GM12874 (cell line): ENCODE data around the gene USP20.

Experiments
- CTCF ChIP-seq: IDR thresholded peaks from 2 replicates; pipeline ENCODE4 v1.5.1; 2011; ENCODE audit warnings: low read depth, mild to moderate bottlenecking, control low read depth, low read length, moderate library complexity; ENCODE audit not compliant: insufficient read depth

USP20 gene

DNA sequence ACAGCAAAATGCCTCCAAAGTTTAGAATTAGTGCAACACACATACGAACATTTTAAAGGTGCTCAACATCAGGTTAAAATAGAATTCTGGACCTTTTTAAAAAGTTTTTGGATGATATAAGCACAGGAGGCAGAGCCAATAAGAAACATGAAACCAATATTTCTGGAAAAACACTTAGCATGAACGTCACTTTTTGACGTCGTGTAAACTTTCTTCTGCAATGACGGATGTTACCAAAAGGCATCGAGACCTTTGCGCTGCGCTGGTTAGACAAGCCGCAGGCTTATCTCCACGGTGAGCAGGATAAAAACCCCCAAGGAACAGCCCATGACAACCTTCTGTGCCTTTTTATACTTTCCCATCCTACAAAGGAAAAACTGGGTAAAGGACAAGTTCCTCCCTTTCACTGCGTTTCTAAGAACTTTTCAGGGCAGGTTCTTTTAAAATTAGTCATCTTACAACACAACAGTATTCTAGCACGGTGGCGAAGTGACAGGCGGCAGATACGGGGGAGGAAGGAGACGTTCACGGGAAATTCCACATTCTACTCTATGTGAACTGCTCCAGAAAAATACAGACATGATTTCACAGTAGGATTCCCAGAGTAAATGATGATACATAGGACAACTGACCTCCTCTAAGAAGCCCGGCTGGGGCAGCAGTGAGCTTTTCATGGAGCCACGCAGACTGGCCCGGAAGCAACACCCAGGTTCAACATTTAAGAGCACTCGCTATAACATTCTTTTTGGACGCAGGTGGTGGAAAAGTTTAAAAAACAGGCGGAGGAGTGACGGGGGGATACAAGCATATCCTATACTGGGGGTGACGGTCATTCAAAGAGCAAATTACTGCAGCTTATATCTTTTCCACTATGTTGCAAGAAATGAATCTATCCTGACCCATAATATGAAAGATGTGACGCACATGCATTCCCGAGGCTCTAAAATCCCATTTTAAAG, 52.4 kb downstream of the USP20 start:
- no peak for TF ChIP-seq CTCF

- no peak for TF ChIP-seq CTCF
Measured at GRCh38 chr9:129888293-129889121, 53.2 kb downstream of the USP20 start.

GRCh38 chr9:129889122-129889940, 54.1 kb downstream of the USP20 start:
- no peak for TF ChIP-seq CTCF

GRCh38 chr9:129889941-129890717, 54.9 kb downstream of the USP20 start:
- TF ChIP-seq CTCF, result no peak

DNA sequence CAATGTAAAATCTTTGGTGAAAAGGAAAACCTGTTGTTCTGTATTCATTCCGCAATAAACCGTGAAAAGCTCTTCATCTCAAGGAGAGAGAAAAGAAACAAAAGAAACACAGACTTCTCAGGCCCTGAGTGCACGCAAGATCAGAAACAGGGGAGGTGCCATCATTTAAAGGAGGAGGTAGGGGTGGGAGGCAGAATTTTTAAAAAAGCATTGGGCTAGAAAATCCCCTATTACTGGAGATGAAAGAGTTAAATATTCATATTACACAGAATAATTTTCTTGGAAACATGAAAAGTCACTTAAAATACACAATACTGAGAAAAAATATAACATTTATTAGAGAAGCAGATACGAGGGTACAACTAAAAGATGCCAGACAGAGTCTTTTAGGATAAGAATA, 56.3 kb downstream of the USP20 start:
- no peak for TF ChIP-seq CTCF

DNA sequence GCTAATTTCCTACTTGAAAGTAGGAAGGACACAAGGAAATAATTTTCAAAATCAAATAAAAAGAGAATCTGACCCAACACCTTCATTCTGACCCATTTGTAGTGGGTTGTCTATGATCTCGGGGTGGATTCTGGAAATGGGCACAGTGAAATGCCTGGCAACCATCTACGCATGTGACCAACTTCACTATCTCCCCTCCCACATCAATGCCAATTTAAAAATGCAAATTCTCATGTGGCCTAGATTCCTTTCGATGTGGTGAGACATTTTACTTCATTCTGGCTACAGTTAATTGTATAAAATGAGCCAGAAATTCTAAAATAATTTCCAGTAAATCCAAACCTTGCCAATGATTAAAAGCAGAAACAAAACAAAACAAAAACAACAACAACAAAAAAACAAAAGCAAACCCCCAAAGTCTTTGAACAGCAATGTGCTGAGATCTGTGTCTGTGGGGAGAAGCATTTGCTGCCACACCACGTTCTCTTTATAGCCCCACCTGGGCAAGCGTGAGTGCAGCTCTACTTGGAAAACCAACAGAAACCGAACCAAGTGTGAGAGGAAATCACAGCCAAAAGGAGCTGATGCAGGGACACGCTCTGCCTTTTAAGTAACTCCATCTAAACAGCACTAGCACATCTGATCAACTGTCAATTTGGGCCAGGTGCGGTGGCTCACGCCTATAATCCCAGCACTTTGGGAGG, 59.0 kb downstream of the USP20 start:
- TF ChIP-seq CTCF, result no peak
